Activated T-cell treated with anti-CD3 and anti-CD28 coated beads, Interleukin-2, amount 50 U/mL, for 24 hours (primary cell): ENCODE measurements around the gene POLE4.

Experiments
- DNase-seq: peaks from one replicate; pipeline ENCODE4 v3.0.0-alpha.2; 2020
- H3K27ac Mint-ChIP-seq: 2 replicates; pipeline ENCODE4 v1.8.0; 2020; ENCODE audit warnings: mild to moderate bottlenecking, mixed read lengths
- H3K27me3 Mint-ChIP-seq: 2 replicates; pipeline ENCODE4 v1.8.0; 2020; ENCODE audit warnings: mixed read lengths
- H3K36me3 Mint-ChIP-seq: 2 replicates; pipeline ENCODE4 v1.8.0; 2020; ENCODE audit warnings: low read depth, mixed read lengths
- H3K4me1 Mint-ChIP-seq: 2 replicates; pipeline ENCODE4 v1.8.0; 2020; ENCODE audit warnings: low read depth, mixed read lengths
- H3K4me3 Mint-ChIP-seq: 2 replicates; pipeline ENCODE4 v1.8.0; 2020; ENCODE audit warnings: mild to moderate bottlenecking, moderate library complexity, mixed read lengths
- H3K9me3 Mint-ChIP-seq: 2 replicates; pipeline ENCODE4 v1.8.0; 2020; ENCODE audit warnings: mixed read lengths

The POLE4 gene

GRCh38 chr2:75003276-75003675, 44.8 kb downstream of the POLE4 start:
- peaks cover 15% of the 10 kb centered on the region for H3K36me3 Mint-ChIP-seq

GRCh38 chr2:75003773-75004172, 45.3 kb downstream of the POLE4 start:
- no peak overlapping the region for H3K4me3 Mint-ChIP-seq
- DNase-seq: no peak
- peaks cover 11% of the 10 kb centered on the region for H3K36me3 Mint-ChIP-seq
- no peak overlapping the region for H3K27ac Mint-ChIP-seq
- no peaks in the 10 kb centered on the region for H3K27me3 Mint-ChIP-seq
- no peaks in the 10 kb centered on the region for H3K9me3 Mint-ChIP-seq
- H3K4me1 Mint-ChIP-seq: no peaks in the 10 kb centered on the region

More at GRCh38 chr2:75003276-75003675, 44.8 kb downstream of the POLE4 start:
- H3K9me3 Mint-ChIP-seq: no peaks in the 10 kb centered on the region
- no peak for DNase-seq
- H3K27me3 Mint-ChIP-seq: no peaks in the 10 kb centered on the region
- no peaks in the 10 kb centered on the region for H3K4me1 Mint-ChIP-seq
- no peak overlapping the region for H3K4me3 Mint-ChIP-seq
- H3K27ac Mint-ChIP-seq: no peak overlapping the region

- Mint-ChIP-seq H3K9me3 (no peaks in the 10 kb centered on the region), H3K27me3 (no peaks in the 10 kb centered on the region), H3K27ac (no peak overlapping the region), H3K36me3 (peaks cover 5% of the 10 kb centered on the region), H3K4me1 (no peaks in the 10 kb centered on the region), H3K4me3 (no peak overlapping the region)
- no peak for DNase-seq
Measured at GRCh38 chr2:75006041-75006440, 47.6 kb downstream of the POLE4 start.

- DNase-seq: no peak
- no peaks in the 10 kb centered on the region for H3K4me1 Mint-ChIP-seq
- H3K27ac Mint-ChIP-seq: no peak overlapping the region
- no peaks in the 10 kb centered on the region for H3K9me3 Mint-ChIP-seq
- peaks cover 5% of the 10 kb centered on the region for H3K36me3 Mint-ChIP-seq
- H3K27me3 Mint-ChIP-seq: no peaks in the 10 kb centered on the region
- H3K4me3 Mint-ChIP-seq: no peak overlapping the region
Measured at GRCh38 chr2:75007061-75007460, 48.6 kb downstream of the POLE4 start.

- Mint-ChIP-seq H3K27ac (no peak overlapping the region), H3K36me3 (peaks cover 5% of the 10 kb centered on the region), H3K9me3 (no peaks in the 10 kb centered on the region), H3K27me3 (no peaks in the 10 kb centered on the region), H3K4me1 (no peaks in the 10 kb centered on the region), H3K4me3 (no peak overlapping the region)
- DNase-seq: no peak
Measured at GRCh38 chr2:75007819-75008218, 49.4 kb downstream of the POLE4 start.

GRCh38 chr2:75010571-75010970, 52.1 kb downstream of the POLE4 start:
- no peak overlapping the region for H3K4me3 Mint-ChIP-seq
- H3K36me3 Mint-ChIP-seq: peaks cover 5% of the 10 kb centered on the region
- no peaks in the 10 kb centered on the region for H3K9me3 Mint-ChIP-seq
- no peaks in the 10 kb centered on the region for H3K27me3 Mint-ChIP-seq
- no peak overlapping the region for H3K27ac Mint-ChIP-seq
- no peaks in the 10 kb centered on the region for H3K4me1 Mint-ChIP-seq
- DNase-seq: no peak

GRCh38 chr2:75012080-75012479, 53.6 kb downstream of the POLE4 start:
- Mint-ChIP-seq H3K27me3 (no peaks in the 10 kb centered on the region), H3K9me3 (peaks cover 2% of the 10 kb centered on the region), H3K4me3 (no peak overlapping the region), H3K36me3 (peaks cover 3% of the 10 kb centered on the region), H3K27ac (no peak overlapping the region), H3K4me1 (no peaks in the 10 kb centered on the region)
- DNase-seq: no peak

- no peak overlapping the region for H3K4me3 Mint-ChIP-seq
- peaks cover 2% of the 10 kb centered on the region for H3K9me3 Mint-ChIP-seq
- H3K36me3 Mint-ChIP-seq: no peaks in the 10 kb centered on the region
- H3K4me1 Mint-ChIP-seq: no peaks in the 10 kb centered on the region
- no peak overlapping the region for H3K27ac Mint-ChIP-seq
- no peaks in the 10 kb centered on the region for H3K27me3 Mint-ChIP-seq
- no peak for DNase-seq
Measured at GRCh38 chr2:75018162-75018561, 59.7 kb downstream of the POLE4 start.
